PC-9 (cell line): ENCODE results near the gene GABRR2. TPM values are rescaled to one million over a fixed set of nuclear protein-coding genes. Genes with fewer than 3 reads are reported as not detected.

Experiments
- BruUV-seq: library from RNA; stranded (reverse); fragments of 400-500 nt; replicated peaks from 2 replicates; lab custom pipeline; 2021; lab: Mats Ljungman, UMichigan
- CTCF ChIA-PET: fragments of 300-600 bp; sonication (Branson Sonifier 250); formaldehyde crosslinking; loops from one replicate; lab custom pipeline; 2022; ENCODE audit warnings: antibody characterized with exemption; lab: Charles Lee
- POLR2A ChIA-PET: fragments of 300-600 bp; sonication (Branson Sonifier 250); formaldehyde crosslinking; loops from one replicate; lab custom pipeline; 2022; ENCODE audit warnings: antibody characterized with exemption; ENCODE audit not compliant: unreplicated experiment; lab: Charles Lee
- DNase-seq, 2 experiments: peaks; one replicate each; pipeline versions ENCODE4 v3.0.0 to v3.0.0-alpha.2; 2015 to 2022; ENCODE audit warnings: mixed read lengths in 1 of 2
- H2AFZ ChIP-seq: fragments of 200-600 bp; sonication (generic); 2 replicates; pipeline ENCODE4 v1.8.1; 2017; ENCODE audit warnings: antibody characterized with exemption
- H3F3A ChIP-seq: fragments of 200-600 bp; sonication (generic); 2 replicates; pipeline ENCODE4 v1.8.1; 2017; ENCODE audit warnings: antibody characterized with exemption, mild to moderate bottlenecking, low read depth; ENCODE audit not compliant: insufficient read depth
- H3K27ac ChIP-seq: fragments of 200-600 bp; sonication (generic); 2 replicates; pipeline ENCODE4 v1.6.1; 2016; ENCODE audit warnings: mixed run types
- H3K27me3 ChIP-seq: fragments of 200-600 bp; sonication (generic); 2 replicates; pipeline ENCODE4 v1.6.1; 2016; ENCODE audit warnings: low read depth, mixed run types; ENCODE audit not compliant: insufficient read depth
- H3K36me3 ChIP-seq: fragments of 200-600 bp; sonication (generic); 2 replicates; pipeline ENCODE4 v1.6.1; 2016; ENCODE audit warnings: low read depth, mixed run types
- H3K4me1 ChIP-seq: fragments of 200-600 bp; sonication (generic); replicated peaks from 2 replicates; pipeline ENCODE4 v1.6.1; 2016; ENCODE audit warnings: mixed run types; ENCODE audit not compliant: insufficient read depth
- H3K4me2 ChIP-seq: fragments of 200-600 bp; sonication (generic); 2 replicates; pipeline ENCODE4 v1.6.1; 2017; ENCODE audit warnings: mixed run types
- H3K4me3 ChIP-seq: fragments of 200-600 bp; sonication (generic); 2 replicates; pipeline ENCODE4 v1.6.1; 2016; ENCODE audit warnings: mixed run types
- H3K79me2 ChIP-seq: fragments of 200-600 bp; sonication (generic); 2 replicates; pipeline ENCODE4 v1.6.1; 2017; ENCODE audit warnings: low read depth, mixed run types
- H3K9me2 ChIP-seq: fragments of 200-600 bp; sonication (generic); 2 replicates; pipeline ENCODE4 v1.8.1; 2017; ENCODE audit warnings: mild to moderate bottlenecking; ENCODE audit not compliant: insufficient read depth
- H3K9me3 ChIP-seq: fragments of 200-600 bp; sonication (generic); 2 replicates; pipeline ENCODE4 v1.8.1; 2016; ENCODE audit warnings: low read depth; ENCODE audit not compliant: insufficient read depth
- H4K20me1 ChIP-seq: fragments of 200-600 bp; sonication (generic); 2 replicates; pipeline ENCODE4 v1.8.1; 2017; ENCODE audit not compliant: insufficient read depth
- EZH2 ChIP-seq: fragments of 200-600 bp; sonication (generic); IDR thresholded peaks from 2 replicates; pipeline ENCODE4 v1.8.0; 2017; ENCODE audit warnings: antibody characterized with exemption, low read depth
- intact Hi-C: fragments of 100-400 bp; cut with micrococcal nuclease; formaldehyde crosslinking; loops from one replicate; pipeline ENCODE4 v1.10.0; 2022; ENCODE audit not compliant: unreplicated experiment
- total RNA-seq: library from RNA; stranded (reverse); gene quantifications from 2 replicates; pipeline ENCODE4 v1.2.3, GENCODE V29; 2021
- TF ChIP-seq, protein P1 (sequence below): fragments of 200-600 bp; sonication (generic); conservative IDR thresholded peaks from 2 replicates; pipeline ENCODE4 v1.6.1; 2017; ENCODE audit warnings: mixed run types, antibody characterized with exemption, mild to moderate bottlenecking, moderate library complexity

GABRR2 gene
- total RNA-seq, 1 experiment from 2014 or later = 0.52 TPM

DNA sequence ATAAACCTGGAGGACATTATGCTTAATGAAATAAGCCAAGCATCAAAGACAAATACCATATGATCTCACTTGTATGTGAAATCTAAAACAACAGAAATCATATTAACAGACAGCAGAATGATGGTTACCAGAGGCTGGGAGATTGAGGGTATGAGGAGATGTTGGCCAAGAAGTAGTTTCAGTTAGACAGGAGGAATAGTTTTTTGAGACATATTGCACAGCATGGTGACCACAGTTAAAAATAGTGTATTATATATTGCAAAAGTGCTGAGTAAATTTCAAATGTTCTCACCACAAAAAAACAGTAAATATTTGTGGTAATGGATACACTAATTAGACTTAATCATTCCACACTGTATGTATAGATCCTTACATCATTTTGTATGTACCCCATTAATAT, 99.7 kb downstream of the GABRR2 start:
- Histone ChIP-seq H3K4me2 (no peak overlapping the region), H3K27ac (no peak overlapping the region), H4K20me1 (no peaks in the 10 kb centered on the region), H3K27me3 (no peaks in the 10 kb centered on the region), H3K4me1 (no peaks in the 10 kb centered on the region), H3F3A (no peaks in the 10 kb centered on the region), H3K79me2 (no peaks in the 10 kb centered on the region), H2AFZ (no peak overlapping the region), H3K36me3 (no peaks in the 10 kb centered on the region), H3K9me2 (no peaks in the 10 kb centered on the region), H3K9me3 (no peaks in the 10 kb centered on the region), H3K4me3 (no peak overlapping the region)
- TF ChIP-seq EZH2 = no peak
- TF ChIP-seq, protein P1, sequence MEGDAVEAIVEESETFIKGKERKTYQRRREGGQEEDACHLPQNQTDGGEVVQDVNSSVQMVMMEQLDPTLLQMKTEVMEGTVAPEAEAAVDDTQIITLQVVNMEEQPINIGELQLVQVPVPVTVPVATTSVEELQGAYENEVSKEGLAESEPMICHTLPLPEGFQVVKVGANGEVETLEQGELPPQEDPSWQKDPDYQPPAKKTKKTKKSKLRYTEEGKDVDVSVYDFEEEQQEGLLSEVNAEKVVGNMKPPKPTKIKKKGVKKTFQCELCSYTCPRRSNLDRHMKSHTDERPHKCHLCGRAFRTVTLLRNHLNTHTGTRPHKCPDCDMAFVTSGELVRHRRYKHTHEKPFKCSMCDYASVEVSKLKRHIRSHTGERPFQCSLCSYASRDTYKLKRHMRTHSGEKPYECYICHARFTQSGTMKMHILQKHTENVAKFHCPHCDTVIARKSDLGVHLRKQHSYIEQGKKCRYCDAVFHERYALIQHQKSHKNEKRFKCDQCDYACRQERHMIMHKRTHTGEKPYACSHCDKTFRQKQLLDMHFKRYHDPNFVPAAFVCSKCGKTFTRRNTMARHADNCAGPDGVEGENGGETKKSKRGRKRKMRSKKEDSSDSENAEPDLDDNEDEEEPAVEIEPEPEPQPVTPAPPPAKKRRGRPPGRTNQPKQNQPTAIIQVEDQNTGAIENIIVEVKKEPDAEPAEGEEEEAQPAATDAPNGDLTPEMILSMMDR = no peak
- POLR2A ChIA-PET = no interaction called here
- BruUV-seq = no TSS peak
- intact Hi-C loops = no loop called here
- DNase-seq = no peak
- CTCF ChIA-PET = no interaction called here

DNA sequence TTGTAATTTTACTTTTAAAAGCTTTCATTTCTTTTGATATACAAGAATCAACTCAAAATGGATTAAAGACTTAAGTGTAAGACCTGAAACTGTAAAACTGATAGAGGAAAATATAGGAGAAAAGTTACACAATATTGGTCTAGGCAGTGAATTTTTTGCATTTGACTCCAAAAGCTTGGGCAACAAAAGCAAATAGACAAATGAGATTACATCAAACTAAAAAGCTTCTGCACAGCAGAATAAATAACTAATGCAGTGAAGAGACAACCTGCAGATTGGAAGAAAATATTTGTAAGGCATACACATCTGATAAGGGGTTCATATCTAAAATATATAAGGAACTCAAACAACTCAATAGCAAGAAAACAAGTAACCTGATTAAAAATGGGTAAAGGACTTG, 100.9 kb downstream of the GABRR2 start:
- Histone ChIP-seq H3K27ac (no peak overlapping the region), H4K20me1 (no peaks in the 10 kb centered on the region), H3K4me2 (no peak overlapping the region), H3K9me2 (no peaks in the 10 kb centered on the region), H2AFZ (no peak overlapping the region), H3F3A (no peaks in the 10 kb centered on the region), H3K27me3 (no peaks in the 10 kb centered on the region), H3K9me3 (no peaks in the 10 kb centered on the region), H3K4me3 (no peak overlapping the region), H3K36me3 (no peaks in the 10 kb centered on the region), H3K4me1 (no peaks in the 10 kb centered on the region), H3K79me2 (no peaks in the 10 kb centered on the region)
- intact Hi-C loops = no loop called here
- ChIA-PET POLR2A (no interaction called here), CTCF (no interaction called here)
- DNase-seq = no peak
- no TSS peak for BruUV-seq
- TF ChIP-seq EZH2 = no peak
- TF ChIP-seq, protein P1 = no peak

DNA sequence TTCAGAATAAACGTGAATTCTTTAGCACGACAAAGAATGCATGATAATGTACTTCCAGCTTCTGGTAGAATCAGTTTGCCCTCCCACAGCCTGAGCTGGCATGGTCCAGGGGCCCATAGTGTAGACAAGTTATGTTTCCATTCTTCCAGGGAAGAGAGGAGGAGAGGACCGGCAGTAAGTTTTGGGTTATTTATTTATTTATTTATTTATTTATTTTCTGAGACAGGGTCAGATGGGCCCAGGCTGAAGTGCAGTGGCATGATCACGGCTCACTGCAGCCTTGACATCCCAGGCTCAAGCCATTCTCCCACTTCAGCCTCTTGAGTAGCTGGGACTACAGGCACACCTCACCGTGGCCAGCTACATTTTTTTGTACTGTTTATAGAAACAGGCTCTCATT, 102.6 kb downstream of the GABRR2 start:
- Histone ChIP-seq H2AFZ (no peak overlapping the region), H3K9me2 (no peaks in the 10 kb centered on the region), H3K4me3 (no peak overlapping the region), H3F3A (no peaks in the 10 kb centered on the region), H3K27ac (no peak overlapping the region), H3K9me3 (no peaks in the 10 kb centered on the region), H3K4me2 (no peak overlapping the region), H3K27me3 (no peaks in the 10 kb centered on the region), H3K79me2 (no peaks in the 10 kb centered on the region), H3K36me3 (no peaks in the 10 kb centered on the region), H3K4me1 (no peaks in the 10 kb centered on the region), H4K20me1 (no peaks in the 10 kb centered on the region)
- no peak for DNase-seq
- ChIA-PET CTCF (no interaction called here), POLR2A (no interaction called here)
- TF ChIP-seq, protein P1 = no peak
- no peak for TF ChIP-seq EZH2
- intact Hi-C loops = no loop called here
- no TSS peak for BruUV-seq
